GM21717 (cell line): ENCODE data around the gene RSU1.
"Not testable (repeated sequence)": the region's sequence is repeated elsewhere in the genome, so short reads cannot be mapped to it uniquely, and the experiment has no call there.

Experiments used
- ATAC-seq: cut with Tn5 transposase; IDR thresholded peaks from one replicate; pipeline ENCODE4 v1.9.1; 2021; ENCODE audit warnings: mild to moderate bottlenecking, moderate library complexity; ENCODE audit not compliant: unreplicated experiment

Gene RSU1

GRCh38 chr10:16817125-16818019 lies at the start of gene RSU1:
Gene RSU1, minus strand, starts transcription at chr10:16817424. Its CDS starts 343 bp downstream, at chr10:16817081.
- ATAC-seq: peak; percentile 99

GRCh38 chr10:16866541-16867275 lies 49.5 kb upstream of the RSU1 start:
- ATAC-seq: no peak

GRCh38 chr10:16865766-16866165 lies 48.5 kb upstream of the RSU1 start:
- no peak for ATAC-seq

- no peak for ATAC-seq
Observed at GRCh38 chr10:16863766-16864165, 46.5 kb upstream of the RSU1 start.

- no peak for ATAC-seq
Observed at GRCh38 chr10:16857419-16857818, 40.2 kb upstream of the RSU1 start.

GRCh38 chr10:16856567-16856966 lies 39.3 kb upstream of the RSU1 start:
- no peak for ATAC-seq

GRCh38 chr10:16856092-16856491 lies 38.9 kb upstream of the RSU1 start:
- ATAC-seq: no peak

GRCh38 chr10:16854623-16855022 lies 37.4 kb upstream of the RSU1 start:
- no peak for ATAC-seq

- no peak for ATAC-seq
Observed at GRCh38 chr10:16853809-16854208, 36.6 kb upstream of the RSU1 start.

- no peak for ATAC-seq
Observed at GRCh38 chr10:16853201-16853600, 36.0 kb upstream of the RSU1 start.

- no peak for ATAC-seq
Observed at GRCh38 chr10:16852624-16853023, 35.4 kb upstream of the RSU1 start.

- ATAC-seq: no peak
Observed at GRCh38 chr10:16848562-16849154, 31.4 kb upstream of the RSU1 start.

- no peak for ATAC-seq
Observed at GRCh38 chr10:16847644-16848043, 30.4 kb upstream of the RSU1 start.

GRCh38 chr10:16845248-16845647 lies 28.0 kb upstream of the RSU1 start:
- ATAC-seq: no peak

GRCh38 chr10:16843252-16843870 lies 26.1 kb upstream of the RSU1 start:
- ATAC-seq: no peak

GRCh38 chr10:16835228-16835627 lies 18.0 kb upstream of the RSU1 start:
- no peak for ATAC-seq

- no peak for ATAC-seq
Observed at GRCh38 chr10:16832351-16833080, 15.3 kb upstream of the RSU1 start.

- no peak for ATAC-seq
Observed at GRCh38 chr10:16828701-16829175, 11.5 kb upstream of the RSU1 start.

- peak; percentile 79 for ATAC-seq
Observed at GRCh38 chr10:16828114-16828568, 10.9 kb upstream of the RSU1 start.

GRCh38 chr10:16827474-16827873 lies 10.2 kb upstream of the RSU1 start:
- not testable (repeated sequence) for ATAC-seq
